ENCODE measurements around the gene GSC2.

GSC2 gene

DNA sequence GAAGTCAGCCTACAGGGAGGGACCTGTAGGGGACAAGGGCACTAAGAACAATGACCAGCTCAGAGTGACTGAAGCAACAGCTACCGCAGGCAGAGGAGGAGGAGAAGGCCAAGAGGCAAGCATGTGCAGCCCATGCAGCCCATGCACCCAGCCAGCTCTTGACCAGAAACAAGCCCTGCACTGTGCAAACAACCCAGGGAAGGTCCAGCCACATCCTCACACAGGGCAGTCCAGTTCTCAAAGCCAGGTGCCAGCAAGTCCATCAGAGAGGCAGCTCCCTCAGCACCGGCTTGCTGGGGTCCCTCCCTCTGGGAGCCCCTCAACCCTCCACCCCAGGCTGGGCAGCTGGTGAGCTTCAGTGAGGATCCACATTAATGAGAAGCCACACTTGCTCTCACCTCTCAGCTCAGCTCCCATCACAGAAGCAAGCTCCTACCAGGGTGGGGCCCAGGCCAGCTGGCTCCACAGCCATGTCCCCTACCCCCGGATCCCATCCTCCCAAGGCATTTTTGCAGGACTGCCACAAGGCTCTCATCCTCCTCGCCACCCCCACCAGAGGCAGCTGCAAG, 35.0 kb downstream of the GSC2 start:
- DNase-seq = no peak

DNA sequence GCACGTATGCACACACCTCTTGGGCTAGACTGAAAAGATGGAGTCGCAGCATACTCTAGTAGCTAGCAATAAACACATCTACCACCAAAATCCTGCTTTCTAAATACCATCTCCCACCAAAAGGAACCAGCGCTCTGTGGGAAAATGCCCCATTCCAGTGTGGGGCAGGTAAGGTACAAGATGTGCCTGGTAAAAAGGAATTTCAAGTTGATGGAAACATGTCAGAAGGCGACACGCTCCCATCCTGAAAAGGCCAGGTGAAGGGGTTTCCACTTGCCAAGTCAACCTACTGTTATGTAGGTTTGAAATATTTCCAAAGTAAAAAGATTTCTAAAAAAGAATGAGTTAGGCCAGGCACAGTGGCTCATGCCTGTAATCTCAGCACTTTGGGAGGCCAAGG, 36.7 kb downstream of the GSC2 start:
- no peak for DNase-seq

DNA sequence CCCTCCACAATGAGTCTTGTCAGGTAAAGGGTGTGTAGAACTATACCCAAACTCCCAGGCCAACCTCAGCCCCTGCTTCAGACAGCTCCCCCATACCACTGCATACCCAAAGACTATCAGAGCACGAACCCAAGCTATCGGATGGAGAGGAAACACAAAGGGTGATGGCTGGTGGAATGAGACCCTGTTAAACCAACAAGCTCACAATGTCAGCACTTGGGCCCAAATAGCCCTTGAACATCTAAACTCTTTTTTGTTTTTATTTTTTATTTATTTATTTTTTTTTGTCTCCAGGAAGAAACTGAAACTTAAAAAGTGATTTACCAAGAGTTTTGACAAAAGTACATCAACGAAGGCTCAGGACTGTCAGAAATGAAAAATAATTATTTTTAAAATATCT, 38.5 kb downstream of the GSC2 start:
- DNase-seq = no peak

DNA sequence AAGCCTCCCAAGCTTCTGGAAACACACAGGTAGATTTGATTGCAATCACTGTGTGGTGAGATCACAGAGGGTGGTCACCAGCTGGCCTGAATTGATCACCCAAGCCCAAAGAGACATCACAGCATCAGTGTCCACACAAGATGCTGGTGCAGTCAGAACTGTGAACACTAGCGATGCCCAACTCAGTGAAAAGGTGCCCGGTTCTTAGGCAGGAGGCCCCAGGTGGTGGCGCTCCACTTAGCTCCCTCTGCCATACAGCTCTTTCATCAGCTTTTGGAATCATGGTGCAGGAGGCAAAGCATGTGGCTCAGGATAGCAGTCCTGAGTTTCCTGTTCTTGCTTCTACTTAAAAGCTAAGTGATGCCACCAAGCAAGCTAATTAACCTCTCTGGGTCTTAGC, 39.0 kb downstream of the GSC2 start:
- DNase-seq = no peak

DNA sequence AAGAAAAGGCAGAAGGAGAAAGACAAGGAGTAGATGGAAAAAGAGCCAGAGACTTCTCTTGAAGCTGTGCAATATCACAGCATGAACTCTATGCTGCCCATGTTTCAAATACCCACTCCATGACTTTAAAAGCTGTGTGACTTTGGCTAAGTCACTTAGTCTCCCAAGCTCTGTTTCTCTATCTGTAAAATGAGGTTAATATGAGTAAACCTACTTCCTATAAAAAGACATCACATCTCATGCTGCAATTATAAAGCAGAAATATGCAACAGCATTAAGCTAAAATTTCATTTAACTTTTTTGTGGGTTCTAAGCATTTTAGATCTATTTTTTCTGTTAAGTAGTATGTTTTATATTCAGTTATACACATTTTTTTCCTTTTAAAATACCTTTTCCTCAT, 39.4 kb downstream of the GSC2 start:
- DNase-seq = no peak

DNA sequence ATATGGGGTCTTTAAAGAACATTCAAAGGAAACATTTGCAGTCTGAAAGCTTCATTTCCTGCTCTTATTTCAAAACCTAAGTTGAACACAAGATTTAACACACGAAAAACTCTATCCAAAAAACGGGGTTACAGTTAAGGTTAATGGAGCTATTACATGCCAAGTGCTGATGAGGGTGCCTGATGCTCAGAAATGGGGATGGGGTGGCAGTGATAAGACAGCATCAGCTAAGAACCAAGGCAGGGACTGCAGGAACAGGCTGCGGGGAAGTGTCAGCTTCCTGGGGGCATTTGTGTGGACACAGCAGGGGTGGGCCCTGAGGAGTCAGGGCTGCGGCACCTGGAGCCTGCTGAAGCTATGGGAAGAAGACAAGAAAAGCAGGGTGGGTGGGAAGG, 40.0 kb downstream of the GSC2 start:
- DNase-seq = no peak

DNA sequence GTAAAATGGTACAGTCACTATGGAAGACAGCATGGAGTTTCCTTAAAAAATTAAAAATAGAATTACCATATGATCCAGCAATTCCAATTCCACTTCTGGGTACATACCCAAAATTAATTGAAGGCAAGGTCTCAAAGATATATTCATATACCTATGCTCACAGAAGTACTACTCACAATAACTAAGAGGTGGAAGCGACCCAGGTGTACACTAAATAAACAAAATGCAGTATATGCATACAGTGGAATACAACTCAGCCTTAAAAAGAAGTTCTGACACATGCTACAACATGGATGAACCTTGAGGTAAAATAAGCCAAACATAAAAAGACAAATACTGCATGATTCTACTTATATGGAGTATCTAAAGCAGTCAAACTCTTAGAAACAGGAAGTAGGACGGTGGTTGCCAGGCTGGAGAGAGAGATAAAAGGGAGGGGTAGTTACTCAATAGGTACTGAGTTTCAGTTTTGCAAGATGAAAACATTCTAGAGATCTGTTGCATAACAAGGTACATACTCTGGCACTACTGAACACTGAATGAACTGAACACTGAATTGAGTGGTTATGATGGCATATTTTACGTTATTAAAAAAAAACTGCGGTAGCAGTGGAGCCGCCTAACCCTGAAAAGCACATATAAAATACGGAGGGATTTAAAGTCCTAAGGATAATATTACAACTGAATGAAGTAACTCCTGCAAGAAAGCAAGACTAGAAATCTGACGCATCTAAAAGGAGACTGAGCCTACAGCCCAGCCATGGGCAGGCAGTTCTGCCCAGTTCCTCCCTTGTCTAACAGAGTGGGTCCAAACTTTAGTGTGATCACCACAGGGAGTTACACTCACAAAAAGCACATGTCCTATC, 40.7 kb downstream of the GSC2 start:
- peak; percentile 14 for DNase-seq

DNA sequence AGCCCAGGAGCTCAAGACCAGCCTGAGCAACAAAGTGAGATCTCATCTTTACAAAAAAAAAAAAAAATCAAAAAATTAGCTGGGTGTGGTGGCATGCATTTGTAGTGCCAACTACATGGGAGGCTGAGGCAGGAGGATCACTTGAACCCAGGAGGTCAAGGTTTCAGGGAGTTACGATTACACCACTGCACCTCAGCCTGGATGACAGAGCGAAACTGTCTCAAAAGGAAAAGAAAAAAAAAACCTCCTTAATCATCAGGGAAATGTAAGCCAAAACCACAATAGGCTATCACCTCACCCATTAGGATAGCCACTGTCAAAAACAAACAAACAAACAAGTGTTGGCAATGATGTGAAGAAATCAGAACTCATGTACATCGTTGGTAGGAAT, 41.3 kb downstream of the GSC2 start:
- DNase-seq = no peak

DNA sequence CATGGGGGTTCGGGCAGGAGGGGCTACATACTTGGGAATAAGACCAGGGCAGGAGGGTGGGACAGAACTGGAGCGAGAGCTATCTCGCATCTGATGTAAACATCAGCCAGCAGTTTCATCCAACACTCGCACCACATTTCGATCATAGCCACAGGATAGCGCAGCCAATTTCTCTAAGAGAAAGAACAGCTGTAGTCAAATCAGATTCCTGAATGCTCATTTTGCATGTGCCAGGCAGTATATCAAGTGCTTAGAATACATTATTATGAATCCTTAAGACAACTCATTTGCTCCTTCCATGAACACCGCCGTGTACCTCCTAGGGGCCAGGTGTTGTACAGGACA, 42.4 kb downstream of the GSC2 start:
- no peak for DNase-seq

DNA sequence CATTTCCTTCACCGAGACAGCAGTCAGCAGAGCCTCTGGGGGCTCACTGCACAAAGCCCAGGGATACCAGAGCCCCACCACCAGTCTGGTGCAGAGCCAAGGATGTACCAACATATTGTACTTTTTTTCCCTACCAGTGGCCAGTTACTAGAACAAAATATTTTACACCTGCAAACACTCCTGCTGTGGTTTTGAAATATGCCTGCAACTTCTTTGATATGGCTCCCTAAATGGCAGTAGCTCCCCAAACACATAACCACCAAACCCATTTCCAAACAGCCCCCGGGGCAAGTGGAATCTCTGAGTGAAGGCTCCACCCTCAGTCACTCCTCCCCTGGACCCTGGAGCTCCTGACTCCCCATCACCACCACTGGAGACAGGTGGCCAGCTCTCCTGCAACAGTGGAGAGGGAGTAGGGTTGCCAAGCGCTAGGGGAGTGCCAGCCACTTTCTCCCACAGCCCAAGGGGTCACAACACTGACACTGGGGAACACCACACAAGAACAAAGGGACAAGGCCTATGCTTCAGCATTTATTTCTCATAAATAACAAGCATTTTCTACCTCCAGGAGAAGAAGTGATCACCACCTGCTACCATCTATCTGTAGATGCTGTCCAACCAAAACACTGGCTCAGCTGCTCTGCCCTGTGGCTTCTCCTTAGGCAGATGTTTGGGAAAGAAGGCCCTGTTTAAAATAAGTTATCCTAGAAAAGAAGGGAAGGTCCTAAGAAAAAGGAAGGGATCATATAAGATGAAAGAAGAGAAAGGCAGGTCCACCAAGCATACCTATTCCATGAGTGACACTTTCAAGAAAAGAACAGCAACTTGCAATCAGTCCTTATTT, 43.0 kb downstream of the GSC2 start:
- no peak for DNase-seq

DNA sequence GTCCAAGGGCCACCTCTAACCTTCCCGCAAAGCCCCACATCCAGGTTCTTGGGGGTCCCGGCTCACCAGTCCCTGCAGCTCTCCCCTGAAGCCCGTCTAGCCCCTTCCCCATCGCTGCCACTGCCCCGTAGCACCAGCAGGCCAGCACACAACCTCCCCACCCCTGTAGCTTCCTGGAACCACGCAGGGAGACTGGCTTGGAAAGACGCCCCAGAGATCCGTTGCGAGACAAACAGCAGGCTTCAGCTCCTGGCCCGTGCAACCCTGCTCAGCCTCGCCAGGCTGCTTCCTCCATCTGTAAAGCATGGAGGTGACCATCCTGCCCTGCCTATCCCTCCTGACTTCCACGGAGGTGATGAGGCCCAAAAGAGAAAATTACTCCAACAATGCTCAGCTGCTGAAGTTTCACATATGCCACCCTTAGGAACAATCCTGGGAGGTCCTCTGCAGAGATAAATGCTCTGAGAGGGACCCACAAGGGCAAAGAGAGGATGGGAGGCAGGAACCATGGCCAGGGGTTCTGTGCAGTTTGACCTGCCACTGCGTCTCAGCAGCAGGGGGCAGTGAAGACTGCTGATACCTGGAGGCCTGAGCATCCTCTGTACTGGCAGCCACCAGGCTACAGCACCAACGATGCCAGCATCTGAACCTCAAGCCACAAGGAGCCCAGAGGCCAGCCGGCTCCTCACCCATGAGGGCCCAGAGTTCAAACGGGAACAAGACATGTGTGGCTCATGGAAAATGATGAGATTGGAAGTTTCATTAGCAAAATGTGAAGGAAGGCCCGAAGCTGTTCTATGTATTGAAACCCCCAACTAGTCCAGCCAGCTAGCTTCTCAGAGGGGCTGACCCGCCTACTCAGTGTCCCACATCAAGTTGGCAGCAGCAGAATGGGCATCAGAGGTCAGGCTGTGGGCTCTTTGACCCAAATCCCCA, 44.0 kb downstream of the GSC2 start:
- DNase-seq = peak; percentile 30

DNA sequence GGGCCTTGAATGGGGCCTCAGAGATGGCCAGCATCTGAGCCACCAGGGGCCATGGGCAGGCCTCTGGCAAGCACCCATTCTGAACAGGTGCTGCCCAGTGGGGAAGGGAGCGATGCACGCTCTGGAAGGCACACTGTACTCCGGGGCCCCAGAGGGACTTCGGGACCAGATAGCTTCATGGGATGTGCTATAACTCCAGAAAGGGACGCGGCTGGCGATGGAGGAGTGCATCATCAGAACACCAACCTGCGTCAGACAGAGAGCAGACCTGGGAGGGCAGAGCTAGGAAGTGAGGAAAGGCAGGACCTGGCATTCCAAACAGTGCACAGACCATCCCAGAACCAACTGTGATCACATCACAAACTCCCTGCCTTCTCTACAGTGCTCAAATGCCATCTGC, 44.6 kb downstream of the GSC2 start:
- DNase-seq = no peak

DNA sequence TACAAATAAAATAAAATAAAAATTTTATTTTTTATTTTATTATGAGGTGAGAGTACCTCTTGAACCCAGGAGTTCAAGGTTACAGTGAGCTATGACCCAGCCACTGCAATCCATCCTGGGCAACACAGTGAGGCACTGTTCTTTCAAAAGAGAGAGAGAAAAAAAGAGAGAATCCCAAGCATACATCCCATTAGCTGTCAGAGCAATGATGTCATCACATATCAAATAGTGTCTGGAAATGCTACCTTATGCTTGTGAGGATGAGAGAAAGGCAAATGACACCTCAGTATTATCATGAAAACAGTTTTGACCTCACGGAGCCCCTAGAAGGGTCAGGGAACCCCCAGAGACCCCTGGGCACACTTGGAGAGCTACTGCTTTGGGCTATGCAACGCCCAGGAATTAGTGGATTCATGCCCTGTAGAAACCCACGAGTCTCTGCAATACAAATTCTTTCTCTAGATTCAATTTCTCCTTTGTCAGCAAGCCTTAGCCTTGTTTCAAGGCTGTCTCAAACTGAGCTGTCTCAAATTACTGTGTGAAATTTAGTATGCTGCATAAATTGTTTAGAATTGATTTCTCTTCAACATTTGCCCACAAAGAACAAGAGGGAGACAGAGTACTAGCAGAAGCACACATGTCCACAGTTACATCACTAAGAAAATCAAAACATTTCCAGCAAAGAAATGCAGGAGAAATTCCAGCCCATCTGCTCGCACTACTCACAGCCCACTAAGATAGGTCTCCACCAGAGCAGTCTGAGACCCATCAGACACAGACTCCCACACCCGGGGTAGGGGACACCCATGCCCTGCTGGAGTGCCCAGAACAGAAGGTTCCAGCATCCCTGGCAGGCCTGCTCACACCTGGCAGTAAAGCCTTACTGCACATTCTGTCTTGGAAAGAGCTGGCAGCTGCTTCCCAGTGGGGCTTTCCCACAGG, 45.9 kb downstream of the GSC2 start:
- no peak for DNase-seq

DNA sequence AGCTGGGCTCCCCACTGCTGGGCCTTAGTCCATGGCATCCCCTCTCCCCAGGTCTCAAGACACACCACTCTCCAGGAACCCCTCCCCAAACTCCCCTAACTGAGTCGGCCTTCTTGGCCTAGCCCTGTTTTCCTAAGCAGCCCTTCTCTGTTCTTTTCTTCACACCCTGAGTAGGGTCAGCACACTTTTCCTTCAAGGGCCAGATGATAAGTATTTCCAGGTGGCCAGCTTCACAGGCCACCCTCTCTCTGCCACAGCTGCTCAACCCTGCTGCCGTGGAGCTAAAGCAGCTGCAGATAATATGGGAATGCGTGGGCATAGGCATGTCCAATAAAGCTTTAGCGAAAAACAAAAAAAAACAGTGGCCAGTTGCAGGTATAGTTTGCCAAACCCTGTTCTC, 51.9 kb downstream of the GSC2 start:
- no peak for DNase-seq

DNA sequence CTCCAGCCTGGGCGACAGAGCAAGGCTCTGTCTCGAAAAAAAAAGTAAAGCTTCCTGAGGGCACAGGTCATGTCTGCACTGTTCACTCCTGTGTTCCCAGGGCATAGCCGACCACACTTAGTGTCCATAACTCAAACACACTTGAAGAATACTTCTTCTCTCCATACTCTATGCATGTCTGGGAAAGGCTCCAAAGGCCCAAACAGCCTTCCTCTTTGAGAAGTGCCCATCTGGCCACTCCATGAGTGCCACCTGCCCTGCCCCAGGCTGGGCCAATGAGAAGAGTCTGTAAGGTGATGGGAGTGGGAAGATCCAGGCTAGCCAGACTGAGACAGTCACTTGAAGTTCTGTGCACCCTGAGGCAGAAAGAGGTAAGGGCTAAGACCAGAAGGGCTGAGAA, 52.6 kb downstream of the GSC2 start:
- DNase-seq = no peak

Measured in stimulated activated CD4-positive, alpha-beta T cell treated with anti-CD3 and anti-CD28 coated beads, Interleukin-12 subunit alpha, Interleukin-12 subunit beta, amount 100 ng/mL, for 4 hours (primary cell).